Activated effector memory CD4-positive, alpha-beta T cell treated with anti-CD3 and anti-CD28 coated beads, Interleukin-2, amount 50 U/mL, for 16 hours (primary cell): ENCODE measurements around the gene PALLD.
"Not testable (repeated sequence)": the region's sequence is repeated elsewhere in the genome, so short reads cannot be mapped to it uniquely, and the experiment has no call there.

Experiments
- DNase-seq: peaks from one replicate; pipeline ENCODE4 v3.0.0-alpha.2; 2020

PALLD gene

DNA sequence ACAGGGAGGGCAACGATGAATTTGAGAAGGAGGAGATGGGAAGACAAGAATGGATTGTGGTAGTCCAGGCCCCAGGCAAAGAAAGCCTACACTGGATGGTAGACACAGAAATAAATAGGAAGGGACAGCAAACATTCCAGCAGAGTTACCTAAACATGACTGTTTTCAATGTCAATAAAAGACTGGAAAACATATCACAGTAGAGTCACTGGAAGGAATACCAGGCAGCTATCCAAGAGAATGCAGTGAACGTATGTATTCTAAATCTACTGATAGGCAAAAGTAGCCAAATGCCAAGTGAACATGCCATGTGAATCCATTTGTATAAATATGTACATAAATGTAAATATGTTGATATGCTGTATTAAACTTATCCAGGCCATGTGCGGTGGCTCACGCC is 183.0 kb downstream of the PALLD start:
- no peak for DNase-seq

DNA sequence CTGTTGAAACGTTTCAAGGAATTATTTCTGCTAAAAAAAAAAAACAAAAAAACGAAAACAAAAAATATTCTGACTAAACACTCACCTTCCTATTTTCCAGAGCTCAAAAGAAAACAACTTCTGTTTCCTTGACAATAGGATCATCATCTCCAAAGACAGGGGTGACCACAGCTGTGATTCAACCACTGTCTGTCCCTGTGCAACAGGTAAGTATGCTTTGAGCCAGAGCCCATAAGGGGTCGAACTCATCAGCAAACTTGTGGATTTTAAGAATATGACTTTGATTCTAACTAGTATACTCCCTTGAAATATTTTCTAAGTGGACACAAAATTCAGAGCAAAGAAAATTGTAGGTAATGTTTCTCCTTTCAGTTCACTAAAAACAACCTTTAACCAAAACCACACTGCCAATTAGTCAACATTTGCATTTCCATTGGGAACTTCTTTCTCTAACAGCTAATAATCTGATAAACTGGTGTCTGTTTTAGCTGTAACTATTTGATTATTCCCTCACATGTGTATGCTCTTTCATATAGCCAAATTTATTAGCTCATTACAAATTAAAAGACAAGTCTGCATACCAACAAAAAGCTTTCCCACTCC is 186.1 kb downstream of the PALLD start:
- DNase-seq = no peak

DNA sequence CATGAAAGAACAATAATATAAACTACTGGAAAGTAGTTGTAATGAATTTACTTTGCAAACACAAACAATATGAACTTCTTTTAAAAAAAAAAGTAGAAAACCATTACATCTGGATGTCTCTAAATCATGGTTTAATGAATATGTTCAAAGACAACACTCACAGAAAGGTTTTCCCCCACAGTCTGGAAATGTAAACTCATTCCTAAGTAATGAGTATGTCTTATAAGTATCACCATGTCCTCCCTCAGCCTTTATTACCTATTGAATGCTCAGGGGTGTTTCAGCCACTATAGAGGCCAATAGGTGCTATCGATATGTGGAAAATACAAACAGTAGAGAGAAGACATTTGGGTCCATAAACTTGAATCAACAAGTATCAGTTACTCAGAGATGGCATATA is 186.7 kb downstream of the PALLD start:
- no peak for DNase-seq

DNA sequence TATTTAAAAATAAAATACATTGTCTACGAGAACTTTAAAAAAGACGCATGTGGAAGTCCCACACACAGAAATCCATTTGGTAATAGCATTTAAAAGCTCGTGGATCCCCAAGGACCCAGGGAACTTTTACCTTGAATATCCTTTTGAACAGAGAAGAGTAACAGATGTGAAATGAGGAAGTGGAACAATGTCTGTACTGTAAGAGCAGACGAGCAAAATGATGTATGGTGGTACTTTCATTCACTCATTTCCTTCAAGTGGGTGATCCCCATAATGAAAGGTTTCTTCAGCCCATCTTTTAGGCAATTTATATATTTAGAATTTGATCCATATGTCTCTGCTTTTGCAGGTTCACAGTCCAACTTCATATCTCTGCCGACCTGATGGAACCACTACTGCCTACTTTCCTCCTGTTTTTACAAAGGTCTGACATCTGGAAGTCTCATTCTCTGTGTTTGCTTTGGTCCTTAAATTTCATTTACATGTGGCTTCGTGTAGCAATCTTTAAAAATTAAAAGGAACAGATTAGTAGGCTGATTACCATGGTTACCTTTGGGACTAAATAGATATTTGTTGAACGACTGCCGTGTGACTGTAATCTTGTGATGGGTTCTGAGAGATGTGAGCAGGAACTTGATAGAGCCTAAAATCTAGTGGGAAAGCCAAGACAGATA is 188.4 kb downstream of the PALLD start:
- no peak for DNase-seq

DNA sequence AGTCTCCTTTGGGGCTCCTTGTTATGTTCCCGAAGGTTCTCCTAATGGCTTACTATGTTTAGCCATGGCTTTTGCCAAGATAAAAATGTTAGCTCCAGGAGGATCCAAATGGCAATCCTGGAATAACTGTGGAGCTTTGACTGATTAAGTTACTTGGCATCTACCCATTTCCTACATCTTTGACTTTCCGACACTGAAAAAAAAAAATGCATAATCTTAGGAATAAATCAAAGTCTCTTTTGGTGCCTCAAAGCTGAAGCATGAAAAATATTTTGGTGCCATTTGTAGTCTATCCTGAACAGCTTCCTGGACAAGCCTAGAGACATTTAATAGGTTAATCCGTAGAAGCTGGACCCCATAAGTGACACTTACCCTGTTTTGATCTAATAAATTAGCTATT is 191.7 kb downstream of the PALLD start:
- no peak for DNase-seq

DNA sequence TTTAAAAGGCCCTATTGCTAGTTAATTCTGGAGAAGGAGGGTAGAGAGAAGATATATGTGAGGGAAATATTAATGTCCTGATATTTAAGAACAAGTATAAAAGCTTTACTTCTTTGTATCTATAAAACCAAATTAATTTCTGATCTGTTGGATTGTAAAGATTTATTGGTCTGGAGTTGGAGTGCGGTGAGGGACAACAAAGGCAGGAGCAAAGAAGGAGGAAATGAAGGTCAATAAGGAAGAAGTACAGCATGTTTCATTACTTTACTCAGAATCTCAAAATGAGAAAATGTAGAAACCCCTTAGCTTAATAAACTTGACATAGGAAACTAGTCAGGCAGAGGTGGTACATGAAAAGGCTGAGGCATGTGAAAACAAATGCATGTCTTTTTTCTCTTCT is 192.9 kb downstream of the PALLD start:
- no peak for DNase-seq

DNA sequence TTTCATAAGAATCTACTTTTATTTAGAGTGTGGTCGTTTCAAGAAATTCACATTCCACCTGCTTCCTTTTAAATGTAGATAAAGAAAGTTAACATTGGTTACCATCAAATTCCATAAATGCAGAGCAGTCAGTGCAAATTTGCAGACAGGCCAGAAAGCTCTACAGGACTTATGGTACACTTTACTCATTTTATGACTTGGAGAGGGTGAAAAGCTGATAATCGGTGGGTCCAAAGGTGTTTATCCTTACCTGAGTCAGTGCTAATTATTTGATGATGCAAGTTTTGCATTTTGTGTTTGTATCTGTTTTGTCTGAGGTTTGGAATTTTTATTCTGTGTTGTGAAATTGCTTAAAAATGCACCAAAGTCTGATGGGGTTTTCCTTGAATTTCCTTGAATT is 193.3 kb downstream of the PALLD start:
- DNase-seq = no peak

DNA sequence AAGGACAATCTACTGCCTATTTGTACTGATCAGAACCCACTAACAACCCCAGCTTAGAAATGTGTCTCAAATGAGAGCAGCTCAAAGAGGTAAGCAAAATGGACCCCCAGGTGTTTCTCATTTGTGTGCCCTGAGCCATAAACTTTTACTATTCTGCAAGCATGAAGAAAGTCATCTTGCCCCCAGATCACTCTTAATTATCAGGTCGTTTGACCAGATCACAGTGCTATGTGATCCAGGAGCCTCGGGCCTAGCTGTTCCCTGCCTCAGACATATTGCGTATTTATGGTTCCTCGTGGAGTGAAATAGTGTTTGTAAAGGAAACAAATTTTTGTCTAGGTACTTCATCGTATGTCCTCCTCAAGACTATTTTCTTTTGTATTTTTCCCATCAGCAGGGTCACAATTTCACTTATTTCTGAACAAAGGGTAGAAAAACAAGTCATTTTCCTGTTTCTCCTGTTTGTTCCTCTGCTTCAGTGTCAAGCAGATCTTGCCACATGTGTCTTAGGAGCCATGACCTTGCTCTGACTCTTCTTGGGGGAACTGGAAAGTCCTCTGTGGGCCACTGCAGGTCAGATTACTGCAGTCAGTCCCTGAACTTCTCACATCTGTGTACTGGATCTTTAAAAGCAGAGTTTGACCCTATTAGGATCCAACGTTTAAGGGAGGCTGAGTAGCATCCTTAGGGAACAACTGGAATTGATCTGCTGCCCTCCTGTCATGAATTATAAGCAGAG is 194.9 kb downstream of the PALLD start:
- DNase-seq = no peak

DNA sequence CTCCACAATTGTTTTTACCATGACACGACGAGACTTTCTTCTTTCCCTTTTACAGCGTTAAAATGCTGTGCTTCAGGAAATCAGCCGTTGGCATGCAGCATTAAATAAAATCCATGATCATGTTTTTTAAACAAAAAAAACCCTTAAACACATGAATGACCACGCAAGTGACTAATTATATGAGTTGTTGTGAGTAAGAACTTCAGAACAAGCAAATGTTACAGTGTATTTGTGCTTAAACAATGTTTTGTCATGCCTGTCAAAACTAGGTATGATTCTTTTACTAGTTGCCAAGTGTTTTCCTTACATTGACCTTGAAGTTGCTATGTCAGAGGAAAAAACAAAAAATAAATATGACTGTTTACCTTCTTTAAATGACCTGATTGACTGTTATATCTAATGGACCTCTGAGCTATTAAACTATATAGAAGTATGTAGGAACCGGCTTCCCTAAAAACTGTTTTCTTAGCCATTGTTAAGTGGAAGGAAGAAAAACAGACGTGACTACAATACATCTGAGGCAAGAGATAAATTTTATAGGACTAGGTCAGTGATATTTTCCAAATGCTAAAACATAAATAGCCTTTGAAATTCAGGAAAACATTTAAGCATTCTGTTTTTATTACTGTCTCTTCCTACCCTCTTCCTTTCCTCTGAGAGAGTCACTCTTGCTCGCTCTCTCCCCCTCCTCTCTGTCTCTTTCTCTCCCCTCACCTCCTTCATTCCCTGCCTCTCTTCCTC is 197.1 kb downstream of the PALLD start:
- no peak for DNase-seq

DNA sequence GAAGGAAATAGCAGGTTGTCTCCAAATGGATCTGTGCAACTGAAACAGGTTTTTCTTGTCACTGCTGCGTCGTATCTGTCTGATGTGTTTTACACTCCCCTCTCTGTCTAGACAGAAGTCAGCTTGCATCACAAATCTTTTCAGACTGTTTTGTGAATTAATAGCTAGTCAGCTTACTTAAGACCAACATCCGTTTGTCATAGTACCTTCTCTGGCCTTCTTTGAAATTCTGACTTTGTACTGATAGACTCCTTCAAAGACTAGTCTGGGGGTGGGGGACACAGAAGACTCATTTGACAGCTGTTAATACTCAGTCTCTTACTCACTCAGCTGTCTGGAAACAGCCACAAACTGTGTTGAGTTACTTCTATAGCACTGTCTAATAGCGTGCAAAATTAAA is 197.8 kb downstream of the PALLD start:
- DNase-seq = no peak

DNA sequence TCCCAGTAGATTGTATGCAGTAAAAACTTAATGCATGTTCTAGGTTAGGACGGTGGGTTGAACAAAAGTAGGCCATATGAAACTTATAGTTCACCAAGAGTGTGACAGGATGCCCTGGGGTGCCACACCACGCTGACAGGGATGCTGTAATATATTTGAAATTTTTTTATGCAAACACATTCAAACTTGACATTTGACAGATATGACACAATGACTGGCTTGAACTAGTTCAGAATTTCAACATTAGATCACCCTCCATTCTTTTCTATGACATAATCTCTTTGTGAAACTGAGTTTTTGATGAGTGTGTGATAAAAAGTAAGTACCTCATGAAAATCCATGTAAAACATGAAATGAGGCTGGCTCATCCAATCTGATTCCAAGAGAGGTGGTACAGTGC is 198.4 kb downstream of the PALLD start:
- no peak for DNase-seq

DNA sequence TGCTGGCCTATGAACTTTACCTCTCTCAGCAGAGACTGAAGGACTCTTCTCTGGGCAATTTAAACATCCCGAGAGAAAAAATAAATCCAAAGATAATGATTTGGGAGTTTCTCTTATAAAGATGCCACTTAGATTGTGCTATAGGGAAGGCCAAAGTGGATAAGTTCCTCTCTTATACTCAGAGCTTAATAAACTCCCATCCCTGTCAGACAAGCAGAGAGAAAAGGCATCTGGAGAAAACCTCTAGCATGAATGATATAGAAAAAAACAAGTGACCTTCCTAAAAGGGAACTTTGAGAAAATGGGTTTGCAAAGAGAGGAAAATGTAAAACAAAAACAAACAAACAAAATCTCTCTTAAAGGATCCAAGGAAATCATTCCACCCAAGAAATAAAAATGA is 199.4 kb downstream of the PALLD start:
- DNase-seq = no peak

DNA sequence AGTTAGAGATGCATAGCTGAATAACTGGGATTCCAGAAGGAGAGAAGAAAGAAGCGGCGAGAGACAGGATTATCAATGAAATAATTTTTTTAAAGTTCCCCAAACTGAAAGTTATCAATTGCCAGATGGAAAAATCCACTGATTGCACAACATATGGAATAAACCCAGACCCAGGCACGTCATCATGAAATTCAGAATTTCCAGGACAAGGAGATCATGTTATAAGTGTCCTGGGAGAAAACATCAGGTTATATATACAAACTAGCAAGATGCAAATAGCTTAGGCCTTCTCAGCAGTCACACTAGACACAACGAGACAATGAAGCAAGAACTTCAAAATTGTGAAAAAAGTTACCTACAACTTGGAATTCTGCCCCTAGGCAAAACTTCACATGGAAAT is 200.0 kb downstream of the PALLD start:
- DNase-seq = no peak

DNA sequence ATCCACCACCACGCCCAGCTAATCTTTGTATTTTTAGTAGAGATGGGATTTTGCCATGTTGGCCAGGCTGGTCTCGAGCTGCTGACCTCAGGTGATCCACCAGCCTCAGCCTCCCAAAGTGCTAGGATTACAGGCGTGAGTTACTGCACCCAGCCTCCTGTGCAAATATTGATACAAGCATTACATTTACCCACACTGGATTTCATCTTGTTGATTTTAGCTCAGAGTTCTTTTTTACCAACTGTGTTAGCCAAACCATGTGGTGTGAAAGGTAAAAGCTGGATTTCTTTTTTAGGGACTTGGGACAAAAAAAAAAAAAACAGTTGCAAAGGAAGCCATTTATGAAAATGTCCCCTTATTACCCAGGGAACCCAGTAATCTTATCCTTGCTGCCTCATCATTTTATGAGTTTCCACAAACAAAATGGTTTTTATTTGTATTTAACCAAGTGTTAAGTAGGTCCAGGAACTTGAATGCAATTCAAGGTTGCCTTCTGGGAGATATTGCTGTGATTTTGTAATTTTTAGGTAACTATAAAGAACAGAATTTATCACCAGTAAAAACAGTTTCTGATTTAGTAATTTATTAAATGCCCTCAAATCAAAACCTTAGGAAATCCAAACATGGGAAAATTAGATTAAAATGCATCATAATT is 202.5 kb downstream of the PALLD start:
- DNase-seq = no peak

DNA sequence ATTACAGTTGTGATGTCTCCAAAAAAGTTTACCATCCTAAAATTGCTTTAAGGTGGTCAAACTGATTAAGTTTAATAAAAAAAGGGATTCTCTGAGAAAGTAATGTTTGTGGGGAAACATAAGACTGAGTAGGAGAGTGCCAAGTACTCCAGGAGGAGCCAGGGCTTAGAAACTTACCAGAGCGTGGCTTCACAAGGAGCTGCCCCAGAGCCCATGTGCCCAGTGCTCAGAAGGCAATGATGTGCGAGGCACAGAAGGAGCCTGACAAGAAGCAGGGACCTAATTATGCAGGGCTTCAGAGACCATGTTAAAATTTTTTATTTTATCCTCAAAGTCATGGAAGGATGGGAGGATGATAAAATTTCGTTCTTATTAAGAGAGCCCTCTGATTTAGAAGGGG is 204.2 kb downstream of the PALLD start:
- DNase-seq = no peak

DNA sequence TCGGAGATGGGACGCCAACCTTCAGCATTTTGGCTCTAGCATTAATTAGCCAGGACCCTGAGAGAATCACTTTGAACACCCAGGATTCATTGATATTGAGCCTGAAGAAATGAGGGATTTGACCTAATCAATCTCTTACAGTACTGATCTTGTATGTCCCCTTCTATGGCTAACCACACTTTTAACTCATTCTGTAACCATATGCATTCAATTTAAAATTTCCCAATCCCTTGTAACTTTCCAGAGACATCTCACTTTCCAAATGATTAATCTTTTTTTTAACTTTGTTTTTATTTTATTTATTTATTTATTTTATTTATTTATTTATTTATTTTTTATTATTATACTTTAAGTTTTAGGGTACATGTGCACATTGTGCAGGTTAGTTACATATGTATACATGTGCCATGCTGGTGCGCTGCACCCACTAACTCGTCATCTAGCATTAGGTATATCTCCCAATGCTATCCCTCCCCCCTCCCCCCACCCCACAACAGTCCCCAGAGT is 205.8 kb downstream of the PALLD start:
- not testable (repeated sequence) for DNase-seq

DNA sequence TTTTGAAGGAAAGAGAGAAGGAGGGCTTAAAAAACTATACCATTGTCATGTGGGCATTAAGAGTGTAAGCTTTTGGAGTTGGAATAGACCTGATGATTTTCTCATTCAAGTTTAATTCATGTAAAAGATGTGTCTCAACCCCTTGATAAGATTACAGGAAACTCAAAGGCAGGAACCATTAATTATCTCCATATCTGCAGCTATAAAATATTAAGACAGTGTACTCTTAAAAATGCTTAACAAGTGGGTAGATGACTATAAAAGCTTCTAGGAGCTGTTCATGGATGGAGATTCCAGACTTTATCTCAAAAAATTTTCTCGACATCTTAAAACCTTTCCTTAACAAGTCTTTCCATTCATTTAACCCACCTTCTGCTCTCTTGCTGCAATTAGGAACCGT is 208.3 kb downstream of the PALLD start:
- no peak for DNase-seq

DNA sequence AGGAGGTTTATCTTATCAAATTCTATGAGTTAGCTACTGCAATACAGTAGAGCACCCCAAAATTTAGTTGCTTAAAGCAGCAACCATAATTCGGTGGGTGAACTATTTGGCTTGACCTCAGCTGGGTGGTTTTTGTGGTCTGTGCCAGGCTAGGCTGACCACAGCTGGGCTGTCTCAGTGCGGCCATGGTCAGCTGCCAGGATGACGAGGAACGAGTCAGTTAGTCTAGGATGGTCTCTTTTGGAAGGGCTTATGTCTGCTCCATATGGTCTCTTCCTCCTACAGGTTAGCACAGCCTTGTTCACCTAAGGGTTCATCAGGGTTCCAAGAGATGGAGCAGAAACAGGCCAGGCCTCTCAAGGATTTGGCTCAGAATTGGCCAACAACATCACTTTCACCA is 210.4 kb downstream of the PALLD start:
- no peak for DNase-seq

DNA sequence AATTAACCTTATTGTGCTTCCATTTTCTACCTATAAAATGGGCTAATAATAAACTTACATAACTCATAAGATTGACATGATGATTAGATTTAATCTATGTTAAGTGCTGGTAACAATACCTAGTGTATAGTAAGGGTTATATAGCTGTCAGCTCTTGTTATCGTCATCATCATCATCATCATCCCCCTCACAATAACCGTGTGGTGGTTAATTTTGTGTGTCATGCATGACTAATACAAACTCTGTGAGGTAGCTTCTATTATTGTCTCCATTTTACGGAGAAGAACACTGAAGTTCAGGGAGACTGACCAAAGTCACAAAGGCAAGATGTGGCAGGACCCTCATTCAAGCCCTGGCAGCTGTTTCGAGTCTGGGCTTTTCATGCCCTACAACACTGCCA is 211.3 kb downstream of the PALLD start:
- no peak for DNase-seq

DNA sequence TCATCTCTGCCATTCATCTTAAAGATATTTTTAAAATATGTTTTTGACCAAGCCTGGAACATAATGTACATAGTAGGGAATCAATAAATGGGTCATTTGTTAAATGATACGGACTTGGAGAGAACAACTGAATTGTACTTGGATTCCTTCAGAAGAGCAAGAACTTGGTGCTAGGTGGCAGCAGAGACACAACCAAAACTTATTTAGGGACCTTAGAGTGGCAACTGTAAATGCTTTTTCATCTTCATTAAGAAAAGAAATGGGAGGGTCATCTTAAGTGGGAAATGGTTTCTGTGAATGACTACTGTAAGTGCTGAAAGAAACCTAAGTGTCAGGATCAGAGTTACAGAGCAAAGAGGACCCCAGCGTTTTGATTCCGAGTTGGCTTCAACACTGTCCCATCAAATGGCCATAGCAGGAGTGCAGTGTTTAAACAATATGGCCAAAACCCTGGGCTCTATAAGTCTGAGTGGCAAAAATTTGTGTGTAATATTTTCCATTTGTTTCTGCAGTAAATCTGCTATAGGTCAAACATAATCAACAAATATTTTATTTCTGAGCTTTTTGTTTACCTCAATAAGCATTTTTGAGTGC is 213.6 kb downstream of the PALLD start:
- DNase-seq = no peak

DNA sequence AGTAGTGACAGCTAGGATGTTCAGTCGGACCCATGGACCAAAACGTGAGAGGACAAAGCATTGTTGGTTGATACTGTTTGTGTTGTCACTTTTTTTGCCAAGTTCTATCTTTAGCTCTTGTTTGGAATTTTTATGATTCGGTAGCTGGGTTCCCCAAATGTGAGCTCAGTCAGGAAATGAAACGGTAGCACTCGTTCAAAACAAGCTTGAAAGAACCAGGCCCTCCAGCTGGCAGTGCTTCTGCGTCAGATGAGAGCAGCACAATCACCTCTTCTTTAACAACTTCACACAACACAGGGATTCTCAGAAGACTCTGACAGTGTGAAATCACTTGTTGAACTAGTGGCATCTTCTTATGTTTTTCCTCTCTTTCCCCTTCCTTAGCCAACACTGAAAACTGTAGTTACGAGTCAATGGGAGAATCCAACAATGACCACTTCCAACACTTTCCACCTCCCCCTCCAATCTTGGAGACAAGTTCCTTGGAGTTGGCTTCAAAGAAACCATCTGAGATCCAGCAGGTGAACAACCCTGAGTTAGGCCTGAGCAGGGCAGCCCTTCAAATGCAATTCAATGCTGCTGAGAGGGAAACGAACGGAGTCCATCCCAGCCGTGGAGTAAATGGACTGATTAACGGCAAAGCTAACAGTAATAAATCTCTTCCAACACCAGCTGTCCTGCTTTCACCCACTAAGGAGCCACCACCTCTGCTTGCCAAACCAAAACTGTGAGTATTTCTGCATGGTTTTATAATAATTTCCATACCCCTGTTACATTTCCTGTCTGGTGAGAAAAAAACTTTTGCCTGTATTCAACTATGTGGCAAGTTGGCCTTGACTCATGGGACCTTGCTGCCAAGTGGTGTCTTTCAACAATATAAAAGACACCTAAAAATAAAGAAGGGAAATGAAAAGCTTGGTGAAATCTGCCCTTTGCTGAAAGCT is 214.6 kb downstream of the PALLD start:
- DNase-seq = no peak
